AG09309 (cell line): ENCODE measurements around the gene HTRA1.

Experiments
- DNase-seq: peaks from one replicate; pipeline ENCODE4 v3.0.0-alpha.2; 2010; ENCODE audit warnings: low read depth
- H3K4me3 ChIP-seq: 2 replicates; pipeline ENCODE4 v1.5.1; 2011; ENCODE audit warnings: mild to moderate bottlenecking, low read depth, low read length, moderate library complexity; ENCODE audit not compliant: control insufficient read depth
- TF ChIP-seq, protein P1 (sequence below): IDR thresholded peaks from 2 replicates; pipeline ENCODE4 v1.5.1; 2011; ENCODE audit warnings: mild to moderate bottlenecking, low read depth, low read length, inconsistent platforms; ENCODE audit not compliant: insufficient read depth, control insufficient read depth; ENCODE audit errors: missing control alignments

Gene HTRA1

DNA sequence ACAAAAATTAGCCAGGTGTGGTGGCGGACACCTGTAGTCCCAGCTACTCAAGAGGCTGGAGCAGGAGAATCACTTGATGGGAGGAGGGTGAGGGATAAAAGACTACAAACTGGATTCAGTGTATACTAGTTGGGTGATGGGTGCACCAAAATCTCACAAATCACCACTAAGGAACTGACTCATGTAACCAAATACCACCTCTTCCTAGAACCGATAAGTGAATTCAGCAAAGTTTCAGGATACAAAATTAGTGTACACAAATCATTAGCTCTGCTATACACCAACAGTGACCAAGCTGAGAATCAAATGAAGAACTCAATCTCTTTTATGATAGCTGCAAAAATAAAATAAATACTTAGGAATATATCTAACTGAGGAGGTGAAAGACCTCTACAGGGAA is 76.2 kb downstream of the HTRA1 start:
- TF ChIP-seq, protein P1, sequence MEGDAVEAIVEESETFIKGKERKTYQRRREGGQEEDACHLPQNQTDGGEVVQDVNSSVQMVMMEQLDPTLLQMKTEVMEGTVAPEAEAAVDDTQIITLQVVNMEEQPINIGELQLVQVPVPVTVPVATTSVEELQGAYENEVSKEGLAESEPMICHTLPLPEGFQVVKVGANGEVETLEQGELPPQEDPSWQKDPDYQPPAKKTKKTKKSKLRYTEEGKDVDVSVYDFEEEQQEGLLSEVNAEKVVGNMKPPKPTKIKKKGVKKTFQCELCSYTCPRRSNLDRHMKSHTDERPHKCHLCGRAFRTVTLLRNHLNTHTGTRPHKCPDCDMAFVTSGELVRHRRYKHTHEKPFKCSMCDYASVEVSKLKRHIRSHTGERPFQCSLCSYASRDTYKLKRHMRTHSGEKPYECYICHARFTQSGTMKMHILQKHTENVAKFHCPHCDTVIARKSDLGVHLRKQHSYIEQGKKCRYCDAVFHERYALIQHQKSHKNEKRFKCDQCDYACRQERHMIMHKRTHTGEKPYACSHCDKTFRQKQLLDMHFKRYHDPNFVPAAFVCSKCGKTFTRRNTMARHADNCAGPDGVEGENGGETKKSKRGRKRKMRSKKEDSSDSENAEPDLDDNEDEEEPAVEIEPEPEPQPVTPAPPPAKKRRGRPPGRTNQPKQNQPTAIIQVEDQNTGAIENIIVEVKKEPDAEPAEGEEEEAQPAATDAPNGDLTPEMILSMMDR: no peak
- no peak overlapping the region for H3K4me3 ChIP-seq
- no peak for DNase-seq

DNA sequence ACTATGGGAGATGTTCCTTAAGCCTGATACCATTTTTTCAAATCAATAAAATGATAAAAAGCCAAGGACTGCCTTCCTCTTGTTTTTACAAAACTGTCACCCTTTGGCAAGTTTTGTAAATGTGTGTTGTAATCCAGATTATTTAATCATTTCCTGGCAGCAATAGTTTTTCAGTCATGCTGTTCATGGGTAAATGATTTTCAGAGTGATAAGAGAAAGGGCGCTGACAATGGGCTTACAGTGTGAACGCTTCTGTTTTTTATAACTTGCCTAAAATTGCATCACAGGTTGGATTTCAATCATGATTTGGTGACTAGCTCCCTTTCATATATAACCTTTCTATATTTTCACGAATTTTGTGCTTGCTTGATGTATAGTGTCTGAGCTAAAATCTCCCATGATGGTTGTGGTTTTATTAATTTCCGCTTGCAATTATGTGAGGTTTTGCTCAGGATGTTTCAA is 80.2 kb downstream of the HTRA1 start:
- TF ChIP-seq, protein P1: no peak
- no peak overlapping the region for H3K4me3 ChIP-seq
- no peak for DNase-seq

DNA sequence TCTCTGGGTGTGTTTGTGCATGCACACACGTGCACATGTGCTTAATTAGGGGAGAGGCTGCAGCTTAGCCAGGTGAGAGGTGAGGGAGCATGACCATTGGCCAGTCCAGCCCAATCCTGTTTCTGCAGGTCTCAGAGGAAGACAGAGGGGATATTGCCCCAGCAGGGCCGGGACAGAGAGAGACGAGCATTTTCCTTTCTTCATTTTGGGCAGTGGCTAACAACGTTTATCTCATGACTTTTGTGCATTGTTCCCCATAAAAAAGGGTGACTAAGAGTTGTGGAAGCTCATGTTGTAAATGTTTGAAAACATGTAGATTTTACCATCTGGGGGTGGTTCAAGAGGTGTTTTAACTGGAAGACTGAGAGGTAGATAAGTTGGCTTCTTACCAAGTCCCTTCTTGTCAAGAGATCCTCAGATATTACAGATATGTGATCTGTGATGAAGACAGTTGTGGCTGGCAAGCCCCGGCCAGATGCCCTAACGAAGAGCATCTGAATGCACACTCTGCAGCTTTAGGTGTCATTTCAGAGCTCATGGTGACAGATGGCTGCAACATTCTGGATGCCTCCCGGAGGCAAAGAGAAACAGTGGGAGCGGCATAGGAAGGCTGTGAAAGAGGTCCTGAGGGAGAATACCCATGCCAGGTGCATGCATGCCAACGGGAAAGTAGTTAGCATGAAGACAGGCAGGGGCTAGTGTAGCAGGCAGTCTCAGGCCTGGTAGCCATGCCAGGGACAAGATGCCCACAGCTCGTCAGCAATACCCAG is 82.5 kb downstream of the HTRA1 start:
- no peak overlapping the region for H3K4me3 ChIP-seq
- DNase-seq: no peak
- TF ChIP-seq, protein P1: no peak

DNA sequence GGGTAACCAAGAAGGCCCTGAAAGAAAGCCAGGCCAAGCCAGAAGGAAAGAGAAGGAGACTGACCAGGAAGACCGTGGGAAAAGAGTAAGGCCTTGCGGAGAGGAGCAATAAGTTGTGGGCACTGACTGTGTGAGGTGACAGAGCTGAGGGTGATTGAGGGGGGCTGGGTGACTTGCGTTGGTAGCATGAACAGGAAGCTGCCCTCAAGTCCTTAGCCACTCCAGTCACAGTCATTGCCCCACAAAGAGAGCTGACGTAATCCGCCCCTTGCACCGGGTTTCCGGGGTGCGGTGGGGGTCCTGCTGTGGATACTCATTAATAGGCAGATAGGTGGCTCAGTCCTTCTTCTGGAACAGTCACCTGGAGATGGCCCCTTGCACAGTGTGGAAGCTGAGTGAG is 83.1 kb downstream of the HTRA1 start:
- TF ChIP-seq, protein P1: no peak
- no peak overlapping the region for H3K4me3 ChIP-seq
- no peak for DNase-seq

DNA sequence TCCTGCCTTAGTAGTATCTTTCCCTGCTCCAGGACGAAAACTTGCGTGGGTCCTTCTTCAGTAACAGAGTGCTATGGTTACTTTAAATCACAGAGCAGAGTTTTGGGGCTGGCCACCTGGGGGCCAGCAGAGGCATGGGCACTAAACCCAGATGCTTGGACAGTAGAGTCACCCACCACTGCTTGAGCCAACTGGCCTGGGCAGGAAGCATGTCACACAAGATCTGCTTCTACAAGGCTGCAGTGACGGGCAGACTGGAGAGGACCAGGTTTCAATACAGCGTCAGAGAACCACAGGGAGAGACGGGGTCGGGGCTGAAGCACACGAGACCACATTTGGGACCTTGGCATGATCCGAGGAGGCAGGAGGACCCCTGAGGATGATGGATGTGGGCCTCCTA is 84.9 kb downstream of the HTRA1 start:
- H3K4me3 ChIP-seq: no peak overlapping the region
- TF ChIP-seq, protein P1: no peak
- DNase-seq: no peak

DNA sequence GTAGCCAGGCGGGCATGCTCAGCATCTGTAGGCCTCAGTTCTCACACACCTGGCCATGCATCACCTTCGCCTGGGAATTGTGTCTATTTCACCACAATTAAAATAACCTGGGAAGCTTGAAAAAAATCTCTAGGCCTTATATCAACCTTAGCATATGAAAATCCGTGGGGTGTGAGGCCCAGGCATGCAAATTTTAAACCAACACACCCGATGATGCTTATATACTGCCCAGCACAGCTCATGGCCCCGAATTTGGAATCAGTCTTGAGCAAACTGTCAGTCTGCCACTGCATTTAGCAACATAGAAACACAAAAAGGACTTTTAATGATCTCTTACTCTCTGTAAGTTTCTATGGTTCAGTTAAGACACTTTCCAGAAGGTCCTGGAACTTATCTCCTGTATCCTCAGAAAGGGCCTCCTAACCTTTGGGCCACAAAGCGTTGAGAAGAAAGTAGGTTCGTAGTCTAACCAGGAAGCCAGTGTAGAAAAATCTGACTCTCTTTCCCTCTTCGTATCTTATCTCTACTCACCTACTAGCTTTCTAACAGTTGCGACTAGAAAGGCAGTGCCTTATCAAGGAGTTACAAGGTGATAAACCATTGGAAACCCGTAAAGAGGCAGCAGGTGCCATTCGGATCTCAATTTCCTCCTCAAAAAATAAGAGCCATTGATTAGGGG is 87.2 kb downstream of the HTRA1 start:
- TF ChIP-seq, protein P1: no peak
- no peak for DNase-seq
- H3K4me3 ChIP-seq: no peak overlapping the region
